ENCODE data around the gene NKX1-1.

Gene NKX1-1

DNA sequence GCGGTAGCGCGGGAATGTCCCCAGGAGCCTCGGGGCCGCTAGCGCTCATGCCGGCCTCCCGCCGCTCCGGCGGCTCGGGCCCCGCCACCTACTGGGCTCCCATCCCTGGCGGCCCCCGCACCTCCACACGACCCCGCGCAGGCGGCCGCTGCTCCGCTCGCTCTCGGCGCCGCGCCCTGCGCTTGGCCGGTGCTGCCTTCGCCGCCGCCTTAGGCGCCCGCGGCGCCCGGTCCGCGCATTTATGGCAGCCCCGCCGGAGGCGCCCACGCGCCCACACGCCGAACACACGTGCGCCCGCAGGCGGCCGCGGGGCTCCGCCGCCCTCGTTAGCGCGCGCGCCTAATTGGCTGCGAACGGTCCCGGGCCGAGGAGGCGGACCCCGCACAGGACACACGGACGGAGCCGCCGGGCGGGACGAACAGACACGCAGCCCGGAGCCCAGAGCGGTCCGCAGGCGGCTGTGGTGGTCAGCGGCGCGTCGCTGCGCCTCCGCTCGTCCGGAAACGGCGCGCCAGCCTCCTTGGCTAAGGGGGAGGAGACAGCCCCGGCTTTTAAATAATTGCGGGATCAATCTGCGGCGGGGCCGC, at the start of gene NKX1-1:
NKX1-1 (minus strand) TSS at position 49 of the 587 bp plus-strand sequence; CDS start at position 49, 0 bp downstream.
- Histone ChIP-seq H3K9me3 (ENCODE audit: control insufficient read depth in 2 of 2, low read length in 2 of 2) (no peaks in the 10 kb centered on the region), H3K27me3 (ENCODE audit: control insufficient read depth in 2 of 2, insufficient read depth in 2 of 2, low read length in 2 of 2) (peaks cover 20 to 30% of the 10 kb centered on the region in 2 donors), H3K4me1 (ENCODE audit: control insufficient read depth in 2 of 2, insufficient read depth in 2 of 2, low read length in 2 of 2) (no peaks in the 10 kb centered on the region), H3K9ac (ENCODE audit: low read depth in 1 of 2, low read length in 2 of 2) (no peak within 1 kb of the TSS), H3K27ac (ENCODE audit: low read depth in 2 of 2, low read length in 2 of 2) (no peak within 1 kb of the TSS), H3K4me3 (ENCODE audit: low read length in 2 of 2) (no peak within 1 kb of the TSS), H3K36me3 (ENCODE audit: control insufficient read depth in 2 of 2, insufficient read depth in 2 of 2, low read length in 2 of 2) (no peaks in the 10 kb centered on the region)

DNA sequence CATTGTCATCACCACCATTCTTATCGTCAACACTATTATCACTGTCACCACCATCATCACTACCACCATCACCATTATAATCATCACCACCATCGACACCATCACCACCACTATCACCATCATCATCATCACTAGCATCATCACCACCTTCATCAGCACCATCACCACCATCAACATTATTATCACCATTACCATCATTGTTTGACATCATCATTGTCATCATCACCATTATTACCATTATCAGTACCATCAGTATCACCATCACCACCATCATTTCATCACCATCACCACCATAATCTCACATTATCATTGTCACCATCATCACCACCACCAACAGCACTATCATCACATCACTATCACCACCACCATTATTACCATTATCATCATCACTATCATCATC, 47.5 kb upstream of the NKX1-1 start:
- no peaks in the 10 kb centered on the region for H3K4me1 ChIP-seq (ENCODE audit: control insufficient read depth in 2 of 2, insufficient read depth in 2 of 2, low read length in 2 of 2)
- peaks cover 2 to 7% of the 10 kb centered on the region in 2 donors for H3K27me3 ChIP-seq (ENCODE audit: control insufficient read depth in 2 of 2, insufficient read depth in 2 of 2, low read length in 2 of 2)
- no peak overlapping the region for H3K4me3 ChIP-seq (ENCODE audit: low read length in 2 of 2)
- no peak overlapping the region for H3K9ac ChIP-seq (ENCODE audit: low read depth in 1 of 2, low read length in 2 of 2)
- no peaks in the 10 kb centered on the region for H3K36me3 ChIP-seq (ENCODE audit: control insufficient read depth in 2 of 2, insufficient read depth in 2 of 2, low read length in 2 of 2)
- H3K9me3 ChIP-seq (ENCODE audit: control insufficient read depth in 2 of 2, low read length in 2 of 2), result no peaks in the 10 kb centered on the region
- H3K27ac ChIP-seq (ENCODE audit: low read depth in 2 of 2, low read length in 2 of 2), result no peak overlapping the region

DNA sequence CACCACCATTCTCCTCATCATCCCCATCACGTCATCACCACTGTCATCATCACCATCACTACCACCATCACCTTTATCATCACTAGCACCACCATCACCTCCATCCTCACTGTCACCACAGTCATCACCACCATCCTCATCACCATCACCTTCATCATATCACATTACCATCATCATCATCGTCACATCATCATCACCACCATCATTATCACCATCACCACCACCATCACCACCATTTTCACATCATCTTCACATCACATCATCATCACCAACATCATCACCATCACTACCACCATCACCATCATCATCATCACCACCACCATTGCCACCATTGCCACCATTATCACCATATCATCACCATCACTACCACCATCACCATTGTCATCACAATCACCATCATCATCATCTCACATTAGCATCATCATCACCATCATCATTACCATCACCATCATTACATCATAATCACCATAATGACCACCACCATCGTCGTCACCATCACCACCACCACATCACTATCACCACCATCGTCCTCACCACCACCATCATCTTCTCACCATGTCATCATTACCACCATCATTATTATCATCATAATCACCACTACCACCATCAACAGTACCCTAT, 46.3 kb upstream of the NKX1-1 start:
- Histone ChIP-seq H3K9ac (ENCODE audit: low read depth in 1 of 2, low read length in 2 of 2) (no peak overlapping the region), H3K36me3 (ENCODE audit: control insufficient read depth in 2 of 2, insufficient read depth in 2 of 2, low read length in 2 of 2) (no peaks in the 10 kb centered on the region), H3K27ac (ENCODE audit: low read depth in 2 of 2, low read length in 2 of 2) (no peak overlapping the region), H3K4me3 (ENCODE audit: low read length in 2 of 2) (no peak overlapping the region), H3K9me3 (ENCODE audit: control insufficient read depth in 2 of 2, low read length in 2 of 2) (no peaks in the 10 kb centered on the region), H3K27me3 (ENCODE audit: control insufficient read depth in 2 of 2, insufficient read depth in 2 of 2, low read length in 2 of 2) (no peaks in the 10 kb centered on the region), H3K4me1 (ENCODE audit: control insufficient read depth in 2 of 2, insufficient read depth in 2 of 2, low read length in 2 of 2) (no peaks in the 10 kb centered on the region)

DNA sequence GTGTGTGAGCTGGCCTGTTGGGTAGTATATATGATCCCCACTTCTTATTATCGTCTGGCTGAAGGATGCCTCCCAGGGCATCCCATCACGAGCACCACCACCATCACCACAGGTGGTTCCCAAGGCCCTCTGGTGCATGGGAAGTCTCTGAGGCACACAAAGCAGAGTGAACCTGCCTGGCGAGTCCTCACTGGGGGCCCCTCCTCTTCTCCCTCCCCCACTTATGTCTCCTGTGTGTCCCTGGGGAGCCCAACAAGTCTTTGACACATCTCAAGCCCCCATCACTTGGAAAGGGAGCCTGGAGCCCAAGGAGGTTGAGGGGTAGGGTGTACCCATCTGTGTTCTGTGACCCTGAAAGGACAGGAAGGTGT, 45.5 kb upstream of the NKX1-1 start:
- Histone ChIP-seq H3K9ac (ENCODE audit: low read depth in 1 of 2, low read length in 2 of 2) (no peak overlapping the region), H3K36me3 (ENCODE audit: control insufficient read depth in 2 of 2, insufficient read depth in 2 of 2, low read length in 2 of 2) (no peaks in the 10 kb centered on the region), H3K4me3 (ENCODE audit: low read length in 2 of 2) (no peak overlapping the region), H3K4me1 (ENCODE audit: control insufficient read depth in 2 of 2, insufficient read depth in 2 of 2, low read length in 2 of 2) (no peaks in the 10 kb centered on the region), H3K27me3 (ENCODE audit: control insufficient read depth in 2 of 2, insufficient read depth in 2 of 2, low read length in 2 of 2) (no peaks in the 10 kb centered on the region), H3K9me3 (ENCODE audit: control insufficient read depth in 2 of 2, low read length in 2 of 2) (no peaks in the 10 kb centered on the region), H3K27ac (ENCODE audit: low read depth in 2 of 2, low read length in 2 of 2) (no peak overlapping the region)

DNA sequence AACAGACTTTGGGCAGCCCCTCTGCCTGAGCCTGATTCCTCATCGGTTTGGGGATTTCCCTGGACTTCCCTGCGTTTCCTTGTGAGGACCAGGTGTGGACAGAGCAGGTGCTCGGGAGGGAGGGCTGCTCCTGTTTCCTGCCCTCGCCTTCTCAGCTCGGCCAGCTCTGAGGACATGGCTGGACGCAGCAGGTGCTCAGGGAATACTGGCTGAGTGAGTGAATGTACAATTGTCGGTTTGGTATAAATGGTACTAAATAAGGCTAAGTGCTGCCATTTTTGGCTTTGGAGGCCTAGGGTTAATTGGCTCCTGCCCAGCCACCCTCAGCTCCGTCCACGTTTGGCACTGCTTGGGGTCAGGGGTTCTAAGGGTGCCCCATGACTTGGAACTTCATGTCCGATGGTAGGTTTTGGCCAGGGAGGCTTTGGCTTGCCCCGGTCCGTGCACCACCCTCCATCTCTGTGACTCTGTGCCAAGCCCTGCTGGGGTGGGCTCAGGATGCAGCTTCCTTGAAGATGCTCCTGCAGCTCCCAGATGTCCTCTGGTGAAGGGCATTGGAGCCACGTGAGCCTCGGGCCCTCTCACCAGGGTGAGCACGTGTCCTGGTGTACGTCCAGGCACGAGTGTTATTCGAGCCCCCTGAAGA, 45.0 kb upstream of the NKX1-1 start:
- no peaks in the 10 kb centered on the region for H3K4me1 ChIP-seq (ENCODE audit: control insufficient read depth in 2 of 2, insufficient read depth in 2 of 2, low read length in 2 of 2)
- H3K36me3 ChIP-seq (ENCODE audit: control insufficient read depth in 2 of 2, insufficient read depth in 2 of 2, low read length in 2 of 2), result no peaks in the 10 kb centered on the region
- no peaks in the 10 kb centered on the region for H3K27me3 ChIP-seq (ENCODE audit: control insufficient read depth in 2 of 2, insufficient read depth in 2 of 2, low read length in 2 of 2)
- no peak overlapping the region for H3K27ac ChIP-seq (ENCODE audit: low read depth in 2 of 2, low read length in 2 of 2)
- H3K9ac ChIP-seq (ENCODE audit: low read depth in 1 of 2, low read length in 2 of 2), result no peak overlapping the region
- H3K4me3 ChIP-seq (ENCODE audit: low read length in 2 of 2), result no peak overlapping the region
- H3K9me3 ChIP-seq (ENCODE audit: control insufficient read depth in 2 of 2, low read length in 2 of 2), result no peaks in the 10 kb centered on the region

DNA sequence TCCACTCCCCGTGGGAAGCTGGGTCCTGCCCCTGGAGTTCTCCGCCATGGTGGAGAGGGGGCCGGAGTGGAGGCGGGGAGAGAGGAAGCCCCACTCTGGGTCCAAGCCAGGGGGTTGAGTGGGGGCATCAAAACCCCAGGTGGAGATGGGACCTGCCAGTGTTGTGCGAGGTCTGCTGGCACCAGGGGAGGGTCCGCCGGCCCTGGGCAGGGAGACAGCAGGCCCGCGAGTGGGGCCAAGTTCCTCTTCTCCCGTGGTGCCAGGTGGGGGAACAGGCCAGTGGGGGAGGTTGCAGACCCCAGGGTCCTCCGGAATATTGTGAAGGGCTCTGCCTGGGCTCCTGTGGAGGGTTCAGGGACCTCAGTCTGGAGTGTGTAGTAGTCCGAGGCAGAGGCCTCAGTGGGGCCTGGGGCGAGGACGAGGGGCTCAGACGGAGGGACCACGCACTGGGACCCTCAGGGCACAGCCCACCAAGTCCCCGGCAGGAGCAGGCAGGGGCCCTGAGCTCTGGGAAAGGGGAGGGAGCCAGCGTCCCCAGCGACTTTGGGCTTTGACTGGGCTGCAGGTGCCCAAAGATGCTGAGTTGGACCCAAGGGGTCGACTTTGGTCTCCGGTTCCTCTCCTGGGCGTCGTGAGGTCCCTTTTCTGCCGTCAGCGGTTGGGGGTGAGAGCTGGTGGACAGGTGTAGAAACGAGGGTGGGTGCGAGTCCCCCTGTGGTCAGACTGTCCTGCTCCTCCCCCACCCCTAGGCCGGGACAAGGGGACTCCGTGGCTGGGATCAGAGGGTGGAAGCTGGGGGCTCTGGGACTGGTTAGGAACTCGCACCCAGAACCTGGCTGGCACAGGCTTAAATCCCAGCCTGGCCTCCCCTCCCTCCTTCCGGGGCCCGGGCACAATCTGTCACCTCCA, 43.8 kb upstream of the NKX1-1 start:
- no peak overlapping the region for H3K9ac ChIP-seq (ENCODE audit: low read depth in 1 of 2, low read length in 2 of 2)
- H3K4me3 ChIP-seq (ENCODE audit: low read length in 2 of 2), result no peak overlapping the region
- no peaks in the 10 kb centered on the region for H3K4me1 ChIP-seq (ENCODE audit: control insufficient read depth in 2 of 2, insufficient read depth in 2 of 2, low read length in 2 of 2)
- no peak overlapping the region for H3K27ac ChIP-seq (ENCODE audit: low read depth in 2 of 2, low read length in 2 of 2)
- no peaks in the 10 kb centered on the region for H3K36me3 ChIP-seq (ENCODE audit: control insufficient read depth in 2 of 2, insufficient read depth in 2 of 2, low read length in 2 of 2)
- no peaks in the 10 kb centered on the region for H3K9me3 ChIP-seq (ENCODE audit: control insufficient read depth in 2 of 2, low read length in 2 of 2)
- no peaks in the 10 kb centered on the region for H3K27me3 ChIP-seq (ENCODE audit: control insufficient read depth in 2 of 2, insufficient read depth in 2 of 2, low read length in 2 of 2)

DNA sequence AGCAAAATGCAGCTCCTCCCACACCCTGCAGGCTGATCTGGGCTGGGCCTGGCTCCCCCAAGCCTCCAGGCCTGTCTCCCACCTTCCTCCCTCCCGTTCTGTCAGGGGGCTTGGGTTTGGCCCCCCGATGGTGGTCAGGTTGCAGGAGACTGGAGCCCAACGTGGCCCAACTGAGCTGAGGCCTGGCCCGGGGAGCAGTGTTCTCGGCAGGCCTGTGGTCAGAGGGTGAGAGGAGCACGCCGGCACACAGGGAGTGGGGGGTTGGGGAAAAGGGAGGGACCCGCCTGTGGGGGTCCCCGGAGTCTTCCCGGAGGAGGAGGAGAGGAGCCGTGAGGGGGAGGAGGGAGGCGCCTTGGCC, 43.2 kb upstream of the NKX1-1 start:
- Histone ChIP-seq H3K9me3 (ENCODE audit: control insufficient read depth in 2 of 2, low read length in 2 of 2) (no peaks in the 10 kb centered on the region), H3K4me3 (ENCODE audit: low read length in 2 of 2) (no peak overlapping the region), H3K27me3 (ENCODE audit: control insufficient read depth in 2 of 2, insufficient read depth in 2 of 2, low read length in 2 of 2) (no peaks in the 10 kb centered on the region), H3K27ac (ENCODE audit: low read depth in 2 of 2, low read length in 2 of 2) (no peak overlapping the region), H3K4me1 (ENCODE audit: control insufficient read depth in 2 of 2, insufficient read depth in 2 of 2, low read length in 2 of 2) (no peaks in the 10 kb centered on the region), H3K9ac (ENCODE audit: low read depth in 1 of 2, low read length in 2 of 2) (no peak overlapping the region), H3K36me3 (ENCODE audit: control insufficient read depth in 2 of 2, insufficient read depth in 2 of 2, low read length in 2 of 2) (no peaks in the 10 kb centered on the region)

DNA sequence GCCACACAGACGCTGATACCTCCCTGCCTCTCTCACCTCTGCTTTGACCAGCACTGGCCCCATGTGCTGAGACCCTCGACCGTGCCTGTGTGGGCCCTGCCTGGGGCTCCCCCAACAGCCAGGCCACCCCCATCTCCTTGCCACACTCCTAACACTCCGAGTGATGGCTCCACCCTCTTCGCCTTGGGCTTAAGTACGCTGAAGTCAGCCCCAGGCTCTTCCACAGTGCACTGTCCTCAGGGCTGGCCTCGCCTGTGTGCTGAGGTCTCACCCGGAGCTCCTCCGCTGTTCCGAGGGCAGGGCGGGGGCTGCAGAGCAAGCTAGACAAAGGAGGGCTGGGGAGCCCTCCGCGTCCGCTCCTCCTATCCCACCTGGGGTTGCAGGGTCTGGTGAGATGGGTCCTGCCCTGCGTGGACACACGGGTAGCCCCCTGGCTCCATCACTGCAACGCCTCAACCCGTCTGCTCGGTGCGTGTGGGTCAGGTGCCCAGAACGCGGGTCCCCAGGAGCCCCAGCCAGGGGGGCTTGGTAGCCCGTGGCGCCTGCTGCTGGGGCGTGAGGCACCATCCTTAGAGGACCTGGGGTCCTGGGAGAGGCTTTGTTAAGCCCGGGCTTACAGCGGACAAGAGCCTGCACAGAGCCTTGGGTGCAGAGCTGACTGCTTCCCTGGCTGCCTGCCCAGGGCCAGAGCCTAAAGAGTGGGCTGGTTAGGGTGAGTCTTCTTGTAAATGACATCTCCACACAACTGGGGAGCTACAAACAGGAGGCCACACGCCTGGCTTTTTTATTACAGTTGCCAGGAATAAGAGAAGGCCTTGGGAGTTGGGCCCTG, 42.6 kb upstream of the NKX1-1 start:
- no peaks in the 10 kb centered on the region for H3K27me3 ChIP-seq (ENCODE audit: control insufficient read depth in 2 of 2, insufficient read depth in 2 of 2, low read length in 2 of 2)
- no peaks in the 10 kb centered on the region for H3K4me1 ChIP-seq (ENCODE audit: control insufficient read depth in 2 of 2, insufficient read depth in 2 of 2, low read length in 2 of 2)
- H3K4me3 ChIP-seq (ENCODE audit: low read length in 2 of 2), result no peak overlapping the region

DNA sequence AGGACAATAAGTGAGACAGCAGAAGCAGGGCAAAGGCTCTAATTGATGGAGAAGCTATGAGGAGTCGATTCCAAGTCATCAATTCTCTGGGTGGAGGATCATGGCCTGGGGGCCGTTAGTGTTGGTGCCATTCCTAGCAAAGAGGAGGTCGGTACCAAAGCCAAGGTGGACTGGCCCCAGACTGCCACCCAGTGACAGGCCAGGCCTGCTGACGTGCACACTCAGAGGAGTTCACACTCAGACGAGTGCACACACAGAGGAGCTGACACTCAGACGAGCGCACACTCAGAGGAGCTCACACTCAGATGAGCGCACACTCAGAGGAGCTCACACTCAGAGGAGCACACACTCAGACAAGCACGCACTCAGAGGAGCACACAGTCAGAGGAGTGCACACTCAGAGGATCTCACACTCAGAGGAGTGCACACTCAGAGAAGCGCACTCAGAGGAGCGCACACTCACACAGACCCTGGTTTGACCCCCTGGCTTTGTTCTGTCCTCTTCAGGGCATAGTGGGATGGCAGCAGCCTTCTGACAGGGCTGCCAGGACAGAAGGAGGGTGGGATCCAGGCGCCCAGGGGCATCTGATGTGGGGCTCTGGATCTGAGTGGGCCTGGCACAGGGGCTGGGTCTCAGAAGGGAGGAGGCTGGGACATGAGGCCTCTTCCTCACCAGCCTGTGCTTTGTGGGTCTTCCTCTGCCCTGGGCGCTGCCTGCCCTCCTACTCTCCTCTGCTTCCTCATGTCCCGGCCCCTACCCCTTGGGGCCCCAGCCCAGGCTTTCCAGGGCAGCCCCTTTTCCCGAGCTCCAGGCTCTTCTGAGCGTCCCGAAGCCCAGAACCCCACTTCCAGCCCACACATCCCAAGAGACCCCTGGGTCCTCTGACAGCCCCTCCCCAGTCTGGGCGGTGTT, 41.7 kb upstream of the NKX1-1 start:
- Histone ChIP-seq H3K9ac (ENCODE audit: low read depth in 1 of 2, low read length in 2 of 2) (no peak overlapping the region), H3K36me3 (ENCODE audit: control insufficient read depth in 2 of 2, insufficient read depth in 2 of 2, low read length in 2 of 2) (no peaks in the 10 kb centered on the region), H3K9me3 (ENCODE audit: control insufficient read depth in 2 of 2, low read length in 2 of 2) (no peaks in the 10 kb centered on the region), H3K27ac (ENCODE audit: low read depth in 2 of 2, low read length in 2 of 2) (no peak overlapping the region), H3K27me3 (ENCODE audit: control insufficient read depth in 2 of 2, insufficient read depth in 2 of 2, low read length in 2 of 2) (no peaks in the 10 kb centered on the region), H3K4me1 (ENCODE audit: control insufficient read depth in 2 of 2, insufficient read depth in 2 of 2, low read length in 2 of 2) (no peaks in the 10 kb centered on the region), H3K4me3 (ENCODE audit: low read length in 2 of 2) (no peak overlapping the region)

More for the DNA sequence above, 42.6 kb upstream of the NKX1-1 start:
- Histone ChIP-seq H3K9ac (ENCODE audit: low read depth in 1 of 2, low read length in 2 of 2) (no peak overlapping the region), H3K9me3 (ENCODE audit: control insufficient read depth in 2 of 2, low read length in 2 of 2) (no peaks in the 10 kb centered on the region), H3K36me3 (ENCODE audit: control insufficient read depth in 2 of 2, insufficient read depth in 2 of 2, low read length in 2 of 2) (no peaks in the 10 kb centered on the region), H3K27ac (ENCODE audit: low read depth in 2 of 2, low read length in 2 of 2) (no peak overlapping the region)
